GM18861 (cell line): ENCODE results near the gene CES3.
A peak's percentile ranks its signal among the peaks of the same experiment; 100 is the strongest.

ENCODE experiments used
- ATAC-seq: cut with Tn5 transposase; IDR thresholded peaks from one replicate; pipeline ENCODE4 v1.9.1; 2021; ENCODE audit not compliant: unreplicated experiment

The CES3 gene

GRCh38 chr16:67000384-67001351 is 39.6 kb downstream of the CES3 start:
- ATAC-seq = no peak

- no peak for ATAC-seq
These were observed 40.7 kb downstream of the CES3 start for GRCh38 chr16:67001726-67002125.

- no peak for ATAC-seq
These were observed 46.0 kb downstream of the CES3 start for GRCh38 chr16:67006930-67007658.

GRCh38 chr16:67009158-67009557 is 48.1 kb downstream of the CES3 start:
- no peak for ATAC-seq

- ATAC-seq = no peak
These were observed 50.2 kb downstream of the CES3 start for GRCh38 chr16:67011274-67011673.

- no peak for ATAC-seq
These were observed 52.3 kb downstream of the CES3 start for GRCh38 chr16:67013233-67013822.

- no peak for ATAC-seq
These were observed 53.0 kb downstream of the CES3 start for GRCh38 chr16:67013823-67014633.

- no peak for ATAC-seq
These were observed 53.7 kb downstream of the CES3 start for GRCh38 chr16:67014634-67015312.

- no peak for ATAC-seq
These were observed 54.3 kb downstream of the CES3 start for GRCh38 chr16:67015313-67015731.

GRCh38 chr16:67016143-67016542 is 55.1 kb downstream of the CES3 start:
- ATAC-seq = no peak

- ATAC-seq = no peak
These were observed 55.8 kb downstream of the CES3 start for GRCh38 chr16:67016681-67017420.

- no peak for ATAC-seq
These were observed 56.3 kb downstream of the CES3 start for GRCh38 chr16:67017421-67017750.

- ATAC-seq = peak; percentile 87
These were observed 56.9 kb downstream of the CES3 start for GRCh38 chr16:67017810-67018488.

GRCh38 chr16:67019171-67019570 is 58.1 kb downstream of the CES3 start:
- ATAC-seq = no peak

GRCh38 chr16:67021321-67021720 is 60.3 kb downstream of the CES3 start:
- ATAC-seq = no peak

GRCh38 chr16:67022531-67023214 is 61.6 kb downstream of the CES3 start:
- ATAC-seq = no peak

GRCh38 chr16:67023689-67024088 is 62.6 kb downstream of the CES3 start:
- no peak for ATAC-seq
